ENCODE measurements around the gene SBF2. TPM values are rescaled to one million over a fixed set of nuclear protein-coding genes. Genes with fewer than 3 reads are reported as not detected.
"Not testable (repeated sequence)": the region's sequence is repeated elsewhere in the genome, so short reads cannot be mapped to it uniquely, and the experiment has no call there.

Gene SBF2
- total RNA-seq, 1 donor from 2014 or later, result 26.2 TPM

DNA sequence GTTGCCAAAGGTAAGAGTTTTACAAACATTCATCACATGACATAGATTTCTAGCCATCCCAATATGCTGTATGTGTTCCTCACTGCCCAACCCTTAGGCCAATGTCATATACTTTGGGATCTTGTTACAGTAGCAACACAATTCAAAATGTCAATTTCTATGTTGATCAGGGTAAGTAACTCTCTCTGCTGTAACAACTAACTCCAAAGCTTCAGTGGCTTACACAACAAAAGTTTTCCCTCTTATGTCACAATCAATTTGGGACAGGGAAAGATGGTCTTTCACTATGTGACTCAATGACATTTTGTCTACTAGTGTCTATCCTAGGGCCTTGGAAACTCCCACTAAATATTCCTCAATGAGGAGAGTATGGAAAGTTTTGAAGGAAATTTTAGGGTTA, 144.5 kb downstream of the SBF2 start:
- no peak for DNase-seq (ENCODE audit: low read depth)
- no peak overlapping the region for H3K4me3 ChIP-seq (ENCODE audit: low read depth, low read length)
- TF ChIP-seq, protein P1, sequence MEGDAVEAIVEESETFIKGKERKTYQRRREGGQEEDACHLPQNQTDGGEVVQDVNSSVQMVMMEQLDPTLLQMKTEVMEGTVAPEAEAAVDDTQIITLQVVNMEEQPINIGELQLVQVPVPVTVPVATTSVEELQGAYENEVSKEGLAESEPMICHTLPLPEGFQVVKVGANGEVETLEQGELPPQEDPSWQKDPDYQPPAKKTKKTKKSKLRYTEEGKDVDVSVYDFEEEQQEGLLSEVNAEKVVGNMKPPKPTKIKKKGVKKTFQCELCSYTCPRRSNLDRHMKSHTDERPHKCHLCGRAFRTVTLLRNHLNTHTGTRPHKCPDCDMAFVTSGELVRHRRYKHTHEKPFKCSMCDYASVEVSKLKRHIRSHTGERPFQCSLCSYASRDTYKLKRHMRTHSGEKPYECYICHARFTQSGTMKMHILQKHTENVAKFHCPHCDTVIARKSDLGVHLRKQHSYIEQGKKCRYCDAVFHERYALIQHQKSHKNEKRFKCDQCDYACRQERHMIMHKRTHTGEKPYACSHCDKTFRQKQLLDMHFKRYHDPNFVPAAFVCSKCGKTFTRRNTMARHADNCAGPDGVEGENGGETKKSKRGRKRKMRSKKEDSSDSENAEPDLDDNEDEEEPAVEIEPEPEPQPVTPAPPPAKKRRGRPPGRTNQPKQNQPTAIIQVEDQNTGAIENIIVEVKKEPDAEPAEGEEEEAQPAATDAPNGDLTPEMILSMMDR (conservative IDR thresholded peaks at IDR 0.05; ENCODE audit: low read depth, low read length), result no peak

GRCh38 chr11:10147195-10147594, 146.8 kb downstream of the SBF2 start:
- no peak for DNase-seq (ENCODE audit: low read depth)
- TF ChIP-seq, protein P1 (conservative IDR thresholded peaks at IDR 0.05; ENCODE audit: low read depth, low read length), result no peak
- no peak overlapping the region for H3K4me3 ChIP-seq (ENCODE audit: low read depth, low read length)

DNA sequence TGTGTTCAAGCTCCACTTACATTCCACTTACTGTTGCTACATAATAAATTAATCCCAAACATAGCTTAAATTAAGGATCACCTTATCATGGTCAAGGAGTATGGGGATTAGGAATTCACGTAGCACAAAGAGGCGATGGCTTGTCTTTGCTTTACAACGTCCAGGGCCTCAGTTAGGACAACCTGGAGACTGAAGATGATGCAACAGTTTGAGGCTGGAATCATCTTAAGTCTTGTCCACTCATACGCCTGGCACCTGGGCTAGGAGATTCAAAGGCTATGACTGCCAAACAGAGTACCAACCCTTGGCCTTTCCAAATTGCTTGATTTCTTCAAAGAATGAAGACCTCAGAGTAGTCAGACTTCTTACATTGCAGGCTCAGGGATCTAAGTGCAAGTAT, 149.1 kb downstream of the SBF2 start:
- DNase-seq (ENCODE audit: low read depth), result no peak
- H3K4me3 ChIP-seq (ENCODE audit: low read depth, low read length), result no peak overlapping the region
- TF ChIP-seq, protein P1 (conservative IDR thresholded peaks at IDR 0.05; ENCODE audit: low read depth, low read length), result no peak

- no peak overlapping the region for H3K4me3 ChIP-seq (ENCODE audit: low read depth, low read length)
- DNase-seq (ENCODE audit: low read depth), result peak; percentile 40
- TF ChIP-seq, protein P1 (conservative IDR thresholded peaks at IDR 0.05; ENCODE audit: low read depth, low read length), result no peak
Measured at GRCh38 chr11:10139656-10140055, 154.4 kb downstream of the SBF2 start.

DNA sequence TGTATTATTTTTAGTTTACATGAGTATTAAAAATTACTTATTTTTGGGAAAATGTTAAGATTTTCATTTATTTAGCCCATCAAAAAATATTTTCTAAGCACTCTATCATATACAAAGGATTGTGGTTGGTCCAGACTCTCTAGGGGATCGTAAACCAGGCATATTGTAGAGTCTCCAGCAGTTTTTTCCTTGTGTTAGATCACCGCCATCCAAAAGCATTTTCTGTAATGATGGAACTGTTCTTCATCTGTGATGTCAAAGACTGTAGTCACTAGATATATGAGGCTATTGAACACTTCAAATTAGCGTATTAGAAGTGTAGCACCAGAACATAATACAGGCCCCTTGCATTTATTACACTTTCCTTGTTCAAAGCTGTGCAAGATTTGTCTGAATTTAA, 154.9 kb downstream of the SBF2 start:
- H3K4me3 ChIP-seq (ENCODE audit: low read depth, low read length), result no peak overlapping the region
- no peak for DNase-seq (ENCODE audit: low read depth)

DNA sequence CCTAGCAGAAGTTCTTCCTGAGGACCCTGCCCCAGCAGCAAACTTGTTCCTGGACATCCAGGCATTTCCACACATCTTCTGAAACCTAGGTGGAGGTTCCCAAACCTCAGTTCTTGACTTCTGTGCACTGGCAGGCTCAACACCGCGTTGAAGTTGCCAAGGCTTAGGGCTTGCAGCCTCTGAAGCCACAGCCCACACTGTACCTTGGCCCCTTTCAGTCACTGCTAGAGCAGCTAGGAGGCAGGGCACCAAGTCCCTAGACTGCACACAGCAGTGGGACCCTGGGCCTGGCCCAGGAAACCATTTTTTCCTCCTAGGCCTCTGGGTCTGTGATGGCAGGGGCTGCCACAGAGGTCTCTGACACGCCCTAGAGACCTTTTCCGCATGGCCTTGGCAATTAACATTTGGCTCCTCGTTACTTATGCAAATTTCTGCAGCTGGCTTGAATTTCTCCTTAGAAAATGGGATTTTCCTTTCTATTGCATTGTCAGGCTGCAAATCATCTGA, 159.0 kb downstream of the SBF2 start:
- TF ChIP-seq, protein P1 (conservative IDR thresholded peaks at IDR 0.05; ENCODE audit: low read depth, low read length), result no peak
- DNase-seq (ENCODE audit: low read depth), result no peak

More for the DNA sequence above, 154.9 kb downstream of the SBF2 start:
- TF ChIP-seq, protein P1 (conservative IDR thresholded peaks at IDR 0.05; ENCODE audit: low read depth, low read length), result no peak

GRCh38 chr11:10134226-10134625, 159.8 kb downstream of the SBF2 start:
- DNase-seq (ENCODE audit: low read depth); H3K4me3 ChIP-seq (ENCODE audit: low read depth, low read length): not testable (repeated sequence)

More for the DNA sequence above, 159.0 kb downstream of the SBF2 start:
- H3K4me3 ChIP-seq (ENCODE audit: low read depth, low read length), result no peak overlapping the region

DNA sequence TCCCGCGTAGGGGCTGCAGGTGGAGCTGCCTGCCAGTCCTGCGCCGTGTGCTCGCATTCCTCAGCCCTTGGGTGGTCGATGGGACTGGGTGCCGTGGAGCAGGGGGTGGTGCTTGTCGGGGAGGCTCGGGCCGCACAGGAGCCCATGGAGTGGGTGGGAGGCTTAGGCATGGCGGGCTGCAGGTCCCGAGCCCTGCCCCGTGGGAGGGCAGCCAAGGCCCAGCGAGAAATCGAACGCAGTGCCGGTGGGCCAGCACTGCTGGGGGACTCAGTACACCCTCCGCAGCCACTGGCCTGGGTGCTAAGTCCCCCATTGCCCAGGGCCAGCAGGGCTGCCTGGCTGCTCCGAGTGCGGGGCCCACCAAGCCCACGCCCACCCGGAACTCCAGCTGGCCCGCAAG, 160.8 kb downstream of the SBF2 start:
- not testable (repeated sequence) for DNase-seq (ENCODE audit: low read depth); H3K4me3 ChIP-seq (ENCODE audit: low read depth, low read length)

Measured in epithelial cell of proximal tubule (primary cell).